Keratinocyte (primary cell): Measurements from ENCODE around the gene GRAMD2A.

Experiments
- EZH2 ChIP-seq: IDR thresholded peaks from one replicate; pipeline ENCODE4 v1.6.1; 2012; ENCODE audit warnings: inconsistent platforms, mild to moderate bottlenecking, low read length, moderate library complexity
- TF ChIP-seq, protein P1 (sequence below), 3 experiments: IDR thresholded peaks in 1 of 3; conservative IDR thresholded peaks in 1 of 3; optimal IDR thresholded peaks in 1 of 3; 2 replicates in 2 of 3; 3 replicates in 1 of 3; pipeline versions ENCODE3 to v1.5.1; 2011; ENCODE audit warnings: low read length in 3 of 3, mild to moderate bottlenecking in 3 of 3, moderate library complexity in 2 of 3, control low read depth in 1 of 3, inconsistent platforms in 1 of 3; ENCODE audit not compliant: insufficient read depth in 2 of 3; ENCODE audit errors: extremely low read depth in 1 of 3

DNA sequence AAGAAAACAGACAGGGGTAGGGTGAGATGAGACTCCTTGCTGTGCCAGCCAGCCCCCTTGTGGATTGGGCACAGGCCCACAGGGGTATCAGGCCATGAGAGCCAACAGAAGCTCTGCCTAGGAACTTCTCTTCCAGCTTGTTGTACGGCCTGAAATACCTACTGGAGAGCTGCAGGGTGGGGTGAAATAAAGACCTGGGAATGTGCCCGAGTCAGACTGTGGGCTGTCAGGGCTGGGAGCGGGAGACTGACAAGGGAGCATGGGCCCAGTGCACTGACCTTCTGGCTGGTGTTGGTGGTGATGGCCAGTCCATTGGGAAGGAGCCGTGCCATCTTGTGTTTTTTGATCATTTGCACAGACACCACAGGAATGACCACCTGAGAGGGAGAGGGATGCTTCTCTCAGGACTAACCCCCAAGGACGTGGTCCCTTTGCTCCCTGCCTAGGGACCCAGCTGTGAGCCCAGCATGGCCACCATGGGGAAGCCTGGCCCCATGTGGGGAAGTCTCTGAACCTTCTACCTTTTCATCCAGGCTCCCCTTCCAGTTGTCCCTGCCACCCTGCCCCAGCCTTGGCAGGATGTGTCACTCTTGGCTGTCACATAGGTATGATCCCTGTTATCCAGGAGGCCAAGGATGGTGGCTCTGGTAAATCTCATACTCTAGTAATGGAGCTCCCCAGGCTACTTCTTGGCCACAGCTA, 30.7 kb downstream of the GRAMD2A start:
- TF ChIP-seq, protein P1, sequence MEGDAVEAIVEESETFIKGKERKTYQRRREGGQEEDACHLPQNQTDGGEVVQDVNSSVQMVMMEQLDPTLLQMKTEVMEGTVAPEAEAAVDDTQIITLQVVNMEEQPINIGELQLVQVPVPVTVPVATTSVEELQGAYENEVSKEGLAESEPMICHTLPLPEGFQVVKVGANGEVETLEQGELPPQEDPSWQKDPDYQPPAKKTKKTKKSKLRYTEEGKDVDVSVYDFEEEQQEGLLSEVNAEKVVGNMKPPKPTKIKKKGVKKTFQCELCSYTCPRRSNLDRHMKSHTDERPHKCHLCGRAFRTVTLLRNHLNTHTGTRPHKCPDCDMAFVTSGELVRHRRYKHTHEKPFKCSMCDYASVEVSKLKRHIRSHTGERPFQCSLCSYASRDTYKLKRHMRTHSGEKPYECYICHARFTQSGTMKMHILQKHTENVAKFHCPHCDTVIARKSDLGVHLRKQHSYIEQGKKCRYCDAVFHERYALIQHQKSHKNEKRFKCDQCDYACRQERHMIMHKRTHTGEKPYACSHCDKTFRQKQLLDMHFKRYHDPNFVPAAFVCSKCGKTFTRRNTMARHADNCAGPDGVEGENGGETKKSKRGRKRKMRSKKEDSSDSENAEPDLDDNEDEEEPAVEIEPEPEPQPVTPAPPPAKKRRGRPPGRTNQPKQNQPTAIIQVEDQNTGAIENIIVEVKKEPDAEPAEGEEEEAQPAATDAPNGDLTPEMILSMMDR (optimal IDR thresholded peaks at IDR 0.05 in 1 of 3, IDR thresholded peaks at IDR 0.05 in 1 of 3, conservative IDR thresholded peaks at IDR 0.05 in 1 of 3; ENCODE audit: extremely low read depth in 1 of 3, insufficient read depth in 2 of 3, low read length in 3 of 3), result no peak
- no peak for TF ChIP-seq EZH2
